Lower lobe of right lung (tissue), 2 donors: ENCODE data around the gene EPS8L1. TPM values are rescaled to one million over a fixed set of nuclear protein-coding genes. Genes with fewer than 3 reads are reported as not detected.

Experiments
- ATAC-seq, 2 donors: fragments of 200-7000 bp; cut with Tn5 transposase; one replicate each; pipeline ENCODE4 v1.9.1; 2020 to 2022; ENCODE audit warnings: mild to moderate bottlenecking in 2 of 2, moderate library complexity in 2 of 2
- DNase-seq: peaks from one replicate; pipeline ENCODE4 v3.0.0-alpha.2; 2020
- H3K27ac ChIP-seq: fragments of 200-600 bp; one replicate; pipeline ENCODE4 v1.8.0; 2022
- H3K27me3 ChIP-seq: fragments of 200-600 bp; one replicate; pipeline ENCODE4 v1.8.0; 2022; ENCODE audit warnings: low read depth
- H3K36me3 ChIP-seq: fragments of 200-600 bp; one replicate; pipeline ENCODE4 v1.8.0; 2022; ENCODE audit warnings: mild to moderate bottlenecking
- H3K4me1 ChIP-seq: fragments of 200-600 bp; one replicate; pipeline ENCODE4 v1.8.0; 2022
- H3K4me3 ChIP-seq: fragments of 200-600 bp; one replicate; pipeline ENCODE4 v1.8.0; 2022; ENCODE audit warnings: mild to moderate bottlenecking
- H3K9me3 ChIP-seq: fragments of 200-600 bp; one replicate; pipeline ENCODE4 v1.8.0; 2022
- intact Hi-C: fragments of 100-400 bp; cut with DNase I; formaldehyde crosslinking; loops from one replicate; pipeline ENCODE4 v1.11.0; 2022
- total RNA-seq: library from RNA; stranded (reverse); fragmentation: NEBNext Ultra II Directional; extraction: Animal tissue kit (Norgen Biotek cat#: 25700); gene quantifications from one replicate; pipeline ENCODE4 v1.2.1, GENCODE V29; 2021
- TF ChIP-seq, protein P1 (sequence below): fragments of 200-600 bp; IDR thresholded peaks from one replicate; pipeline ENCODE4 v1.8.0; 2022; ENCODE audit warnings: antibody characterized with exemption, mild to moderate bottlenecking
- donor health status: DM: no; HTN: yes; CAD: no; lungs with severe emphysema.

Gene EPS8L1
- total RNA-seq, 1 donor from 2014 or later = 28.1 TPM

- intact Hi-C loops = no loop called here
- H3K4me3 ChIP-seq = no peak overlapping the region
- H3K36me3 ChIP-seq = peaks cover 52% of the 10 kb centered on the region
- TF ChIP-seq, protein P1, sequence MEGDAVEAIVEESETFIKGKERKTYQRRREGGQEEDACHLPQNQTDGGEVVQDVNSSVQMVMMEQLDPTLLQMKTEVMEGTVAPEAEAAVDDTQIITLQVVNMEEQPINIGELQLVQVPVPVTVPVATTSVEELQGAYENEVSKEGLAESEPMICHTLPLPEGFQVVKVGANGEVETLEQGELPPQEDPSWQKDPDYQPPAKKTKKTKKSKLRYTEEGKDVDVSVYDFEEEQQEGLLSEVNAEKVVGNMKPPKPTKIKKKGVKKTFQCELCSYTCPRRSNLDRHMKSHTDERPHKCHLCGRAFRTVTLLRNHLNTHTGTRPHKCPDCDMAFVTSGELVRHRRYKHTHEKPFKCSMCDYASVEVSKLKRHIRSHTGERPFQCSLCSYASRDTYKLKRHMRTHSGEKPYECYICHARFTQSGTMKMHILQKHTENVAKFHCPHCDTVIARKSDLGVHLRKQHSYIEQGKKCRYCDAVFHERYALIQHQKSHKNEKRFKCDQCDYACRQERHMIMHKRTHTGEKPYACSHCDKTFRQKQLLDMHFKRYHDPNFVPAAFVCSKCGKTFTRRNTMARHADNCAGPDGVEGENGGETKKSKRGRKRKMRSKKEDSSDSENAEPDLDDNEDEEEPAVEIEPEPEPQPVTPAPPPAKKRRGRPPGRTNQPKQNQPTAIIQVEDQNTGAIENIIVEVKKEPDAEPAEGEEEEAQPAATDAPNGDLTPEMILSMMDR = no peak
- no peaks in the 10 kb centered on the region for H3K9me3 ChIP-seq
- no peak for ATAC-seq
- DNase-seq = no peak
- H3K4me1 ChIP-seq = peaks cover 15% of the 10 kb centered on the region
- H3K27me3 ChIP-seq = no peaks in the 10 kb centered on the region
- no peak overlapping the region for H3K27ac ChIP-seq
Observed at GRCh38 chr19:55091955-55092354, 16.3 kb downstream of the EPS8L1 start.

DNA sequence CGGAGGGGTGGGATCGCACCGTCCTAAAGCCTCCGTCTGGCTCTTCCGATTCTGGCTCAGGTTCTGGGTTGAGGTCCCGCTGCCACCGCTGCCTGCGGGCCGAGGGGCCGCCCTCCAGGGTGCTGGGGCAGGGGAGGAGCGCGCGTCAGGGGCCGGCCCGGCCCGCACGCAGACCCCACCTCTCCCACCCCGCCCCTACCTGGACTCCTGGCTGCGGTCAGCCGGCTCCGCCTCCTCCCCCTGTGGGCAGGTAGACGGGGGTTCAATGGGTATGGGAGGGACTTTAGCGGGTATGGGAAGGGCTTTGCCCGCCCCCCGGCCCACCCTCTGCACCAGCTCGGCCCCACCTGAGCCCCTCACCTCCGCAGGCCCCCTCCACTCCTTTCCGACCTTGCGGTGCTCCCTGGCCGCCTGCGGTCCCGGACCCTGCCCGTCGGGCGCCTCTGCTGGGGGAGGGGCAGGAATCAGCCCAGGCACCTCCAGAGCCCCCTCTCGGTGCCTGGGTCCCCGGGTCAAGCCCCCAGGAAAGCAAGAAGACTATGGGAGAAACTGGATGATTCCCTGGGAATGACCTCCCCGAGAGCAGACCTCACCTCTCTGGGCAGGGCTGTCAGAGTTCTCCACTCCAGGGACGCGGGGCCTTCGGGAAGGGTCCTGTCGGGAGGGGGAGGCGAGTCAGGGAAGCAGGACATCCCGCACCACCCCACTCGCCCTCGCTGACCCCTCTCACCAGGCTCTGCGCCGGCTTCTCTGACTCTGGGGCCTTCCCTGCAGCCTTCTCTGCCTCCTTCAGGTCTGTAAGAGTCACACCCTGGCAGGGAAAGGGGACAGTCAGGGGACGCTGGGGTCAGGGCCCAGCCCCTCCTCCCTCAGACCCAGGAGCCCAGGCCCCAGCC is 17.0 kb downstream of the EPS8L1 start:
- H3K36me3 ChIP-seq = peaks cover 52% of the 10 kb centered on the region
- no peak for ATAC-seq

DNA sequence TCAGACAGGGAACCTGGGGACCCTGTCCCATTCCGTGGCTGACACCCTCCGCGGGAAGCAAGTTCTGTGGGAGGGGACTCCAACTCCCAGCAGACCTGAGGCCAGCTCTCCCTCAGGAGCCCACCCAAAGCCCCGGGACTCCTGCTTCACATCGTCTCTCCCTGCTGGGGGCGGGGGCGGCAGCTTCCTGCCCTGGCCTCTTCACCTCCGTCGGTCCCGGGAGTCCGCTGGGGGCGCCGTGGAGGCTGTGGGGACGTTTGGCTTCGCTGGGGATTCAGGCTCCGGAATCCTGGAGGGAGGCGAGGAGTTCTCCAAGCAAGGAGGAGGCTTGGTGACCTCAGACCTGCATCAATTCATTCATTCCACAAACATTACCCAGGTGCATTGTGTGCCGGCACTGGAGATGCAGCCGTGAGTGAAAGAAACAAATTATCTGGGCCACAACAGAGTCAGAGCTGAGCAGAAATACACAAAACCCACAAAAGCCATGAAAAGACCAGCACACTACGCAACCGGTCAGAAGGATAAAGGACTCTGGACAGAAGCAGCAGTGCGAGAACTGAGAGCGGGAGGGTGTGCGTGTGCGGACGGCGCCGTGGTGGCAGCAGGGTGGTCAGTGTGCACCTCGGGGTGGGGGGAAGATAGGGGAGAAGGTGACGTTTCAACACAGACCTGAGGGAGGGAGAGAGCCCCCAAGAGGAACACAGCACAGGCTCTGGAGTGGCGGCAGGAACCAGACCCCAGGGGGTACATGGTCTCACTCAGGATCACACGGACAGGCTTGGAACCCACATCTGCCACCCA is 19.0 kb downstream of the EPS8L1 start:
- peaks cover 9% of the 10 kb centered on the region for H3K4me1 ChIP-seq
- TF ChIP-seq, protein P1 = no peak
- peaks cover 72% of the 10 kb centered on the region for H3K36me3 ChIP-seq
- H3K9me3 ChIP-seq = no peaks in the 10 kb centered on the region
- H3K4me3 ChIP-seq = no peak overlapping the region
- no peak overlapping the region for H3K27ac ChIP-seq
- intact Hi-C loops = no loop called here
- ATAC-seq (no peak), DNase-seq (no peak)
- no peaks in the 10 kb centered on the region for H3K27me3 ChIP-seq

More for the DNA sequence above, 17.0 kb downstream of the EPS8L1 start:
- no peaks in the 10 kb centered on the region for H3K27me3 ChIP-seq
- DNase-seq = no peak
- intact Hi-C loops = no loop called here
- H3K27ac ChIP-seq = no peak overlapping the region
- no peaks in the 10 kb centered on the region for H3K9me3 ChIP-seq
- peaks cover 9% of the 10 kb centered on the region for H3K4me1 ChIP-seq
- H3K4me3 ChIP-seq = no peak overlapping the region
- TF ChIP-seq, protein P1 = no peak

DNA sequence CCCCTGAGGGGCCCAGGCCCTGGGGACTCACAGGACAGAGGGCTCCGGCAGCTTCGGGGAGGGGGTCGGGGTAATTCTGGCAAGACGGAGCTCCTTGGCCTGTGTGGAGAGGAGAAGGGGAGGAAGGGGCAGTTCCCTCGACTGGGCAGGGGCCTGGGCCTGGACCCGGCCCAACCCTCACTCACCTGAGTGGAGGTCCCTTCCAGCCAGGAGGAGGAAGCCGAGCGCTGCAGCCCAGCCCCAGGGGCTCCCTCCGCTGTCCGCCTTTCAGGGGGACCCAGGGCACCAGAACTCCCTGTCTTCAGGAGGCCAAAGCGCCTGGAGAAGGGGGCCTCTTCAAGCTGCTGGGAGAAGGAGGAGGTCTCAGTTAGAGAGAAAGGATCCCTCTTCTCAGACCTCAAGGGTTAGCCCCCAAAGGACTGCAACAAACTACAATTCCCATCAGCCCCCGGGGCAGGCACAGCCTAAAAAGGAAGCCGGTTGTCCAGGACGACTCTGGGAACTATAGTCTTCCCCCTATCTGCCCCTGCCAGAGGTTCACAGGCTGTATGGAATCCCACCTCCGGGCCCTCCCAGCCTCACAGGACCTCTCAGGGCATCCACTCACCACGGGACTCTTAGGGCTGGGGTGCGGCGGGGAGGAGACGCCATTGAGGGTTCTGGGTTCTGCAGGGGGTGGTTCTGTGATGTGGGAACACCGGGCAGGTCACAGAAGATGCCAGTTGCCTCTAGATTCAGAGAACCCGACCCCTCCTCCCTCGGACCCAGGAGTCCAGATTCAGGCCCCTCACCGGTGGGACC is 19.8 kb downstream of the EPS8L1 start:
- Histone ChIP-seq H3K9me3 (no peaks in the 10 kb centered on the region), H3K27ac (no peak overlapping the region), H3K4me3 (no peak overlapping the region), H3K27me3 (no peaks in the 10 kb centered on the region), H3K4me1 (peaks cover 9% of the 10 kb centered on the region), H3K36me3 (peaks cover 75% of the 10 kb centered on the region)
- DNase-seq = no peak
- ATAC-seq = no peak
- intact Hi-C loops = no loop called here
- TF ChIP-seq, protein P1 = no peak

- Histone ChIP-seq H3K27me3 (no peaks in the 10 kb centered on the region), H3K4me1 (peaks cover 9% of the 10 kb centered on the region), H3K27ac (no peak overlapping the region), H3K36me3 (peaks cover 75% of the 10 kb centered on the region), H3K9me3 (no peaks in the 10 kb centered on the region), H3K4me3 (no peak overlapping the region)
- intact Hi-C loops = no loop called here
- TF ChIP-seq, protein P1 = no peak
- ATAC-seq (no peak), DNase-seq (no peak)
Observed at GRCh38 chr19:55096061-55096701, 20.5 kb downstream of the EPS8L1 start.
